PC-3 (cell line): ENCODE data around the gene SAFB.

Source experiments
- EZH2phosphoT487 ChIP-seq: fragments of 300-600 bp; sonication (generic); IDR thresholded peaks from 2 replicates; pipeline ENCODE4 v1.6.1; 2018; ENCODE audit warnings: mild to moderate bottlenecking, antibody characterized with exemption, low read length, borderline replicate concordance
- TF ChIP-seq, protein P1 (sequence below): fragments of 300-600 bp; sonication (generic); conservative IDR thresholded peaks from 2 replicates; pipeline ENCODE4 v1.5.1; 2017; ENCODE audit warnings: antibody characterized with exemption, low read depth, mild to moderate bottlenecking, low read length

GRCh38 chr19:5587661-5588060 is 35.2 kb upstream of the SAFB start:
- TF ChIP-seq, protein P1, sequence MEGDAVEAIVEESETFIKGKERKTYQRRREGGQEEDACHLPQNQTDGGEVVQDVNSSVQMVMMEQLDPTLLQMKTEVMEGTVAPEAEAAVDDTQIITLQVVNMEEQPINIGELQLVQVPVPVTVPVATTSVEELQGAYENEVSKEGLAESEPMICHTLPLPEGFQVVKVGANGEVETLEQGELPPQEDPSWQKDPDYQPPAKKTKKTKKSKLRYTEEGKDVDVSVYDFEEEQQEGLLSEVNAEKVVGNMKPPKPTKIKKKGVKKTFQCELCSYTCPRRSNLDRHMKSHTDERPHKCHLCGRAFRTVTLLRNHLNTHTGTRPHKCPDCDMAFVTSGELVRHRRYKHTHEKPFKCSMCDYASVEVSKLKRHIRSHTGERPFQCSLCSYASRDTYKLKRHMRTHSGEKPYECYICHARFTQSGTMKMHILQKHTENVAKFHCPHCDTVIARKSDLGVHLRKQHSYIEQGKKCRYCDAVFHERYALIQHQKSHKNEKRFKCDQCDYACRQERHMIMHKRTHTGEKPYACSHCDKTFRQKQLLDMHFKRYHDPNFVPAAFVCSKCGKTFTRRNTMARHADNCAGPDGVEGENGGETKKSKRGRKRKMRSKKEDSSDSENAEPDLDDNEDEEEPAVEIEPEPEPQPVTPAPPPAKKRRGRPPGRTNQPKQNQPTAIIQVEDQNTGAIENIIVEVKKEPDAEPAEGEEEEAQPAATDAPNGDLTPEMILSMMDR, result no peak
- no peak for TF ChIP-seq EZH2phosphoT487
